Bronchial smooth muscle cell (primary cell): ENCODE measurements around the gene TPST2. TPM values are rescaled to one million over a fixed set of nuclear protein-coding genes. Genes with fewer than 3 reads are reported as not detected.

Experiments
- total RNA-seq: library from RNA; depleted of rRNA; stranded (reverse); fragments of >200 nt; gene quantifications from 2 replicates; pipeline ENCODE4 v1.2.1, GENCODE V29; 2014

Gene TPST2
- total RNA-seq, result 7.4 and 16.2 TPM in 2 replicates

GRCh38 chr22:26589845-26590736 is at the start of gene TPST2:
TSS of gene TPST2 (minus strand) at chr22:26590132. CDS start at chr22:26541630, 48,502 bp downstream.

GRCh38 chr22:26621663-26622062 is 31.7 kb upstream of the TPST2 start, which contains the start of gene CRYBA4:
TSS of gene CRYBA4 (plus strand) at chr22:26621963. CDS start at chr22:26622597, 634 bp downstream.

GRCh38 chr22:26617271-26618199 is 27.6 kb upstream of the TPST2 start, which contains the start of gene CRYBB1:
TSS of gene CRYBB1 (minus strand) at chr22:26618027. CDS start at chr22:26616319, 1,708 bp downstream.

GRCh38 chr22:26512149-26512793 is 77.7 kb downstream of the TPST2 start, which contains the start of gene TFIP11:
TSS of gene TFIP11 (minus strand) at chr22:26512473. CDS start at chr22:26510272, 2,201 bp downstream.

GRCh38 chr22:26483439-26484359 is 106.2 kb downstream of the TPST2 start, which contains the start of the genes HPS4 and SRRD:
TSS of gene HPS4 (minus strand) at chr22:26483783. CDS start at chr22:26481762, 2,021 bp downstream.
TSS of gene SRRD (plus strand) at chr22:26483877. CDS start at chr22:26483891, 14 bp downstream.

Other genes with a start within 250 kb of the TPST2 start
- 0.79 and 1.2 TPM in 2 replicates for gene ASPHD2, start 160.9 kb downstream of the TPST2 start, total RNA-seq
- gene HPS4, start 106.3 kb downstream of the TPST2 start, total RNA-seq, result 22.9 and 29.4 TPM in 2 replicates
- 5.4 and 14.2 TPM in 2 replicates for gene SRRD, start 106.3 kb downstream of the TPST2 start, total RNA-seq
- 30.9 and 51.4 TPM in 2 replicates for gene TFIP11, start 77.7 kb downstream of the TPST2 start, total RNA-seq
- gene CRYBB1, start 27.9 kb upstream of the TPST2 start, total RNA-seq, result not detected in 2 replicates
- gene CRYBA4, start 31.8 kb upstream of the TPST2 start, total RNA-seq, result not detected in 2 replicates
- 1.4 and 3.5 TPM in 2 replicates for gene MIAT, start 67.5 kb upstream of the TPST2 start, total RNA-seq